Neural cell (in vitro differentiated cells): Measurements from ENCODE around the gene APOL6. TPM values are rescaled to one million over a fixed set of nuclear protein-coding genes. Genes with fewer than 3 reads are reported as not detected.

Experiments used
- H2AFZ ChIP-seq: fragments of 200-600, 300-800 bp; sonication (generic), shearing (Covaris generic); 2 replicates; pipeline ENCODE4 v1.6.0; 2014; ENCODE audit warnings: low read depth, mild to moderate bottlenecking, antibody characterized with exemption, low read length, moderate library complexity
- H3F3A ChIP-seq: fragments of 200-600 bp; shearing (Covaris generic); 2 replicates; pipeline ENCODE4 v1.6.1; 2016; ENCODE audit warnings: mild to moderate bottlenecking, moderate library complexity, mixed read lengths, antibody characterized with exemption, low read length; ENCODE audit not compliant: insufficient read depth, poor library complexity, severe bottlenecking
- H3K27ac ChIP-seq: fragments of 200-600, 300-800 bp; sonication (generic), shearing (Covaris generic); 2 replicates; pipeline ENCODE4 v1.5.1; 2014; ENCODE audit warnings: mild to moderate bottlenecking, low read length, moderate library complexity
- H3K27me3 ChIP-seq: fragments of 300-800, 200-600 bp; sonication (generic), shearing (Covaris generic); 2 replicates; pipeline ENCODE4 v1.6.0; 2014; ENCODE audit warnings: mild to moderate bottlenecking, low read depth, low read length, moderate library complexity; ENCODE audit not compliant: insufficient read depth
- H3K36me3 ChIP-seq: fragments of 300-800, 200-600 bp; sonication (generic), shearing (Covaris generic); 2 replicates; pipeline ENCODE4 v1.5.1; 2014; ENCODE audit warnings: mild to moderate bottlenecking, antibody characterized with exemption, low read length, moderate library complexity; ENCODE audit not compliant: insufficient read depth
- H3K4me2 ChIP-seq: fragments of 300-800, 200-600 bp; sonication (generic), shearing (Covaris generic); 2 replicates; pipeline ENCODE4 v1.6.0; 2014; ENCODE audit warnings: mild to moderate bottlenecking, low read length
- H3K4me3 ChIP-seq: fragments of 300-800, 200-600 bp; sonication (generic), shearing (Covaris generic); 2 replicates; pipeline ENCODE4 v1.5.1; 2014; ENCODE audit warnings: mild to moderate bottlenecking, low read length, moderate library complexity
- H3K79me2 ChIP-seq: fragments of 200-600 bp; shearing (Covaris generic); replicated peaks from 2 replicates; pipeline ENCODE4 v1.6.0; 2014; ENCODE audit warnings: mild to moderate bottlenecking, low read length, moderate library complexity; ENCODE audit not compliant: insufficient read depth
- H3K9ac ChIP-seq: fragments of 300-800, 200-600 bp; sonication (generic), shearing (Covaris generic); 2 replicates; pipeline ENCODE4 v1.6.1; 2016; ENCODE audit warnings: mild to moderate bottlenecking, low read length, mixed read lengths
- H3K9me2 ChIP-seq: fragments of 200-600 bp; shearing (Covaris generic); 2 replicates; pipeline ENCODE4 v1.6.1; 2016; ENCODE audit warnings: mild to moderate bottlenecking, low read length, mixed read lengths; ENCODE audit not compliant: insufficient read depth
- H3K9me3 ChIP-seq: fragments of 200-600, 300-800 bp; sonication (generic), shearing (Covaris generic); 2 replicates; pipeline ENCODE4 v1.6.1; 2016; ENCODE audit warnings: mild to moderate bottlenecking, mixed run types, low read length, moderate library complexity, mixed read lengths
- H4K20me1 ChIP-seq: fragments of 200-600 bp; shearing (Covaris generic); 2 replicates; pipeline ENCODE4 v1.6.1; 2016; ENCODE audit warnings: mild to moderate bottlenecking, mixed run types; ENCODE audit not compliant: insufficient read depth
- EP300 ChIP-seq: fragments of 450-650 bp; conservative IDR thresholded peaks from 2 replicates; pipeline ENCODE4 v1.6.1; 2014; ENCODE audit warnings: antibody characterized with exemption, mild to moderate bottlenecking, moderate library complexity; ENCODE audit not compliant: poor library complexity, severe bottlenecking
- EZH2 ChIP-seq: fragments of 200-600, 300-800 bp; shearing (Covaris generic), sonication (generic); IDR thresholded peaks from 2 replicates; pipeline ENCODE4 v1.6.1; 2014; ENCODE audit warnings: antibody characterized with exemption, low read length, borderline replicate concordance, mild to moderate bottlenecking; ENCODE audit not compliant: insufficient read depth, poor library complexity, severe bottlenecking
- MXI1 ChIP-seq: fragments of 450-650 bp; conservative IDR thresholded peaks from 2 replicates; pipeline ENCODE4 v1.6.1; 2014; ENCODE audit warnings: antibody characterized with exemption, mild to moderate bottlenecking; ENCODE audit not compliant: poor library complexity, severe bottlenecking
- POLR2AphosphoS5 ChIP-seq: IDR thresholded peaks from 2 replicates; pipeline ENCODE4 v1.6.1; 2012
- RAD21 ChIP-seq: fragments of 450-650 bp; conservative IDR thresholded peaks from 2 replicates; pipeline ENCODE4 v1.6.1; 2014; ENCODE audit warnings: antibody characterized with exemption, mild to moderate bottlenecking, moderate library complexity
- SMC3 ChIP-seq: fragments of 450-650 bp; conservative IDR thresholded peaks from 2 replicates; pipeline ENCODE4 v1.6.1; 2014; ENCODE audit warnings: antibody characterized with exemption, mild to moderate bottlenecking, moderate library complexity; ENCODE audit not compliant: poor library complexity
- TAF1 ChIP-seq: IDR thresholded peaks from 2 replicates; pipeline ENCODE4 v1.6.1; 2012; ENCODE audit warnings: low read depth
- polyA plus RNA-seq: library from polyadenylated mRNA; depleted of rRNA; stranded (reverse); fragments of >200 nt; gene quantifications from 2 replicates; pipeline ENCODE4 v1.2.3, GENCODE V29; 2014
- TF ChIP-seq, protein P1 (sequence below): IDR thresholded peaks from 2 replicates; pipeline ENCODE4 v1.6.1; 2012; ENCODE audit warnings: borderline replicate concordance
- TF ChIP-seq, protein P2 (sequence below): fragments of 450-650 bp; IDR thresholded peaks from 2 replicates; pipeline ENCODE4 v1.5.1; 2014; ENCODE audit warnings: antibody characterized with exemption, mild to moderate bottlenecking, moderate library complexity; ENCODE audit not compliant: poor library complexity, severe bottlenecking

APOL6 gene
- polyA plus RNA-seq, 1 donor from 2014 or later, result not detected

DNA sequence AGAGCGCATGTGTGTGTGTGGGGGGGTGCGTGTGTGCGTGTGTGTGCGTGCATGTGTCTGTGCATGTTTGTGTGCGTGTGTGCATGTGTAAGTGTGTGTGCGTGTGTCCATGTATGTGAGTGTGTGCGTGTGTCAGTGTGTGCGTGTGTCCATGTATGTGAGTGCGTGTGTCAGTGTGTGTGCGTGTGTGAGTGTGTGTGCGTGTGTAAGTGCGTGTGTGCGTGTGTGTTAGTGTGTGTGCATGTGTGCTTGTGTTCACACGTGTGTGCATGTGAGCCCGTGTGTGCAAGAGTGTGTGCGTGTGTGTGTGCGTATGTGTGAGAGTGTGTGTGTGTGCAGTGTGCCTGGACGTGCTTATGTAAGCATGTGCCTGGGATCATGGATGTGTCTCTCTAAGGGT is 14.7 kb upstream of the APOL6 start:
- Histone ChIP-seq H3F3A (no peaks in the 10 kb centered on the region), H3K9me3 (no peaks in the 10 kb centered on the region), H3K27ac (peak overlapping the region; percentile 30), H3K79me2 (no peaks in the 10 kb centered on the region), H3K27me3 (no peaks in the 10 kb centered on the region), H2AFZ (no peak overlapping the region), H3K4me2 (no peak overlapping the region), H3K9me2 (no peaks in the 10 kb centered on the region), H3K9ac (peak overlapping the region; percentile 15), H3K4me3 (no peak overlapping the region), H4K20me1 (no peaks in the 10 kb centered on the region), H3K36me3 (no peaks in the 10 kb centered on the region)
- TF ChIP-seq EP300, result no peak

DNA sequence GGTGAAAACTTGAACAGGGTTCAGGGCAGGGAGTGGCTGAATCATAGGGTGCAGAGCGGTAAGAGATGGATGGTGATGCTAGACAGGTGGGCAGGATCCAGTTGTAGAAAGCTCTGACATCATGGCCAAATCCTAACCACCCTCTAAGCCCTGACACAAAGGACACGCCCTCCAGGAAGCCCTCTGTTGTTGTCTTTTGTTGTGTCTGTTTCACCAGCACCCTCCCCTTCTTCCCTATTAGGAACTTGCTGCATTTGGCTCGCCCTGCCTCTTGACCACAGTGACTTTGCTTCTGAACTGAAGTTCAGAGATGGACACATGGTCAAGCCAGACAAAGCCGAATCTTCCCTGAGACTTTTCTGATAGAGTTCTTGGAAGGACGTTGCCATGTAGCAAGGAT is 14.2 kb upstream of the APOL6 start:
- Histone ChIP-seq H3K36me3 (no peaks in the 10 kb centered on the region), H4K20me1 (no peaks in the 10 kb centered on the region), H3K4me2 (no peak overlapping the region), H3K9ac (no peak overlapping the region), H3K9me2 (no peaks in the 10 kb centered on the region), H3K9me3 (no peaks in the 10 kb centered on the region), H3K27ac (no peak overlapping the region), H3F3A (no peaks in the 10 kb centered on the region), H3K4me3 (no peak overlapping the region), H3K27me3 (no peaks in the 10 kb centered on the region), H3K79me2 (no peaks in the 10 kb centered on the region), H2AFZ (no peak overlapping the region)
- TF ChIP-seq, protein P1, sequence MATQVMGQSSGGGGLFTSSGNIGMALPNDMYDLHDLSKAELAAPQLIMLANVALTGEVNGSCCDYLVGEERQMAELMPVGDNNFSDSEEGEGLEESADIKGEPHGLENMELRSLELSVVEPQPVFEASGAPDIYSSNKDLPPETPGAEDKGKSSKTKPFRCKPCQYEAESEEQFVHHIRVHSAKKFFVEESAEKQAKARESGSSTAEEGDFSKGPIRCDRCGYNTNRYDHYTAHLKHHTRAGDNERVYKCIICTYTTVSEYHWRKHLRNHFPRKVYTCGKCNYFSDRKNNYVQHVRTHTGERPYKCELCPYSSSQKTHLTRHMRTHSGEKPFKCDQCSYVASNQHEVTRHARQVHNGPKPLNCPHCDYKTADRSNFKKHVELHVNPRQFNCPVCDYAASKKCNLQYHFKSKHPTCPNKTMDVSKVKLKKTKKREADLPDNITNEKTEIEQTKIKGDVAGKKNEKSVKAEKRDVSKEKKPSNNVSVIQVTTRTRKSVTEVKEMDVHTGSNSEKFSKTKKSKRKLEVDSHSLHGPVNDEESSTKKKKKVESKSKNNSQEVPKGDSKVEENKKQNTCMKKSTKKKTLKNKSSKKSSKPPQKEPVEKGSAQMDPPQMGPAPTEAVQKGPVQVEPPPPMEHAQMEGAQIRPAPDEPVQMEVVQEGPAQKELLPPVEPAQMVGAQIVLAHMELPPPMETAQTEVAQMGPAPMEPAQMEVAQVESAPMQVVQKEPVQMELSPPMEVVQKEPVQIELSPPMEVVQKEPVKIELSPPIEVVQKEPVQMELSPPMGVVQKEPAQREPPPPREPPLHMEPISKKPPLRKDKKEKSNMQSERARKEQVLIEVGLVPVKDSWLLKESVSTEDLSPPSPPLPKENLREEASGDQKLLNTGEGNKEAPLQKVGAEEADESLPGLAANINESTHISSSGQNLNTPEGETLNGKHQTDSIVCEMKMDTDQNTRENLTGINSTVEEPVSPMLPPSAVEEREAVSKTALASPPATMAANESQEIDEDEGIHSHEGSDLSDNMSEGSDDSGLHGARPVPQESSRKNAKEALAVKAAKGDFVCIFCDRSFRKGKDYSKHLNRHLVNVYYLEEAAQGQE, result no peak
- TF ChIP-seq SMC3 (no peak), TAF1 (no peak), EP300 (no peak), EZH2 (no peak), MXI1 (no peak), POLR2AphosphoS5 (no peak), RAD21 (no peak)
- TF ChIP-seq, protein P2, sequence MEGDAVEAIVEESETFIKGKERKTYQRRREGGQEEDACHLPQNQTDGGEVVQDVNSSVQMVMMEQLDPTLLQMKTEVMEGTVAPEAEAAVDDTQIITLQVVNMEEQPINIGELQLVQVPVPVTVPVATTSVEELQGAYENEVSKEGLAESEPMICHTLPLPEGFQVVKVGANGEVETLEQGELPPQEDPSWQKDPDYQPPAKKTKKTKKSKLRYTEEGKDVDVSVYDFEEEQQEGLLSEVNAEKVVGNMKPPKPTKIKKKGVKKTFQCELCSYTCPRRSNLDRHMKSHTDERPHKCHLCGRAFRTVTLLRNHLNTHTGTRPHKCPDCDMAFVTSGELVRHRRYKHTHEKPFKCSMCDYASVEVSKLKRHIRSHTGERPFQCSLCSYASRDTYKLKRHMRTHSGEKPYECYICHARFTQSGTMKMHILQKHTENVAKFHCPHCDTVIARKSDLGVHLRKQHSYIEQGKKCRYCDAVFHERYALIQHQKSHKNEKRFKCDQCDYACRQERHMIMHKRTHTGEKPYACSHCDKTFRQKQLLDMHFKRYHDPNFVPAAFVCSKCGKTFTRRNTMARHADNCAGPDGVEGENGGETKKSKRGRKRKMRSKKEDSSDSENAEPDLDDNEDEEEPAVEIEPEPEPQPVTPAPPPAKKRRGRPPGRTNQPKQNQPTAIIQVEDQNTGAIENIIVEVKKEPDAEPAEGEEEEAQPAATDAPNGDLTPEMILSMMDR, result no peak

DNA sequence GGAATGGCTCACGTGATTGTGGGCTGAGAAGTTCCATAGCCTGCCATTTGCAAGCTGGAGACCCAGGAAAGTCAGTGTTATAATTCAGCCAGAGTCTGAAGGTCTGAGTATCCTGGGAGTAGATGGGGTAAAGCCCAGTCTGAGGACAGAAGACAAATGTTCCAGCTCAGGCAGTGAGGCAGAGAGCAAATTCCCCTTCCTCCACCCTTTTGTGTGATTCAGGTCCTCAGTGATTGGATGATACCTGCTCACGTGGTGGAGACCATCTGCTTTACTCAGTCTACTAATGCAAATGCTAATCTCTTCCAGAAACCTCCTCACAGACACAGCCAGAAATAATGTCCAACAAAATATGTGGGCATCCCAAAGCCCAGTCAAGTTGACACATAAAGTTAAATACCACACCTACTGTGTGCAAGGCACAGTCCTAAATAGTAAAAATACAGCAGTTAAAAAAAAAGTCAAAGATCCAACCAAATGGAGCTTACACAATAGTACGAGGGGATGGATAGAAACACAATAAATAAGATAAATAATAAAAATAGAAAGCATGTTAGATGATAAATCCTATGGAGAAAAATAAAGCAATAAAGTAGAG is 13.2 kb upstream of the APOL6 start:
- Histone ChIP-seq H3K79me2 (no peaks in the 10 kb centered on the region), H3K9ac (no peak overlapping the region), H3K4me3 (no peak overlapping the region), H3K4me2 (no peak overlapping the region), H3K36me3 (no peaks in the 10 kb centered on the region), H2AFZ (no peak overlapping the region), H3K27ac (no peak overlapping the region), H4K20me1 (no peaks in the 10 kb centered on the region), H3K9me2 (no peaks in the 10 kb centered on the region), H3K9me3 (no peaks in the 10 kb centered on the region), H3F3A (no peaks in the 10 kb centered on the region), H3K27me3 (no peaks in the 10 kb centered on the region)
- TF ChIP-seq EP300, result no peak
- no peak for TF ChIP-seq SMC3
- TF ChIP-seq, protein P1, result no peak
- TF ChIP-seq EZH2, result no peak
- no peak for TF ChIP-seq TAF1
- no peak for TF ChIP-seq MXI1
- TF ChIP-seq, protein P2, result no peak
- no peak for TF ChIP-seq POLR2AphosphoS5
- no peak for TF ChIP-seq RAD21
